Measurements from ENCODE around the gene RPL32. TPM values are rescaled to one million over a fixed set of nuclear protein-coding genes. Genes with fewer than 3 reads are reported as not detected.

Gene RPL32
- total RNA-seq, 1 experiment from 2014 or later: 2,021 TPM

GRCh38 chr3:12859840-12860239 is 18.5 kb upstream of the RPL32 start:
- no peak overlapping the region for H2BK5ac ChIP-seq (ENCODE audit: insufficient read length, low read length)
- H2AK5ac ChIP-seq (ENCODE audit: insufficient read length, low read length): no peak overlapping the region
- DNase-seq: no peak
- no peaks in the 10 kb centered on the region for H3K79me1 ChIP-seq (ENCODE audit: insufficient read depth, low read depth, low read length, poor library complexity, severe bottlenecking)
- no peaks in the 10 kb centered on the region for H4K20me1 ChIP-seq (ENCODE audit: control insufficient read depth, insufficient read depth, insufficient read length)
- peaks cover 0 to 2% (median 0%) of the 10 kb centered on the region in 3 experiments; a peak in 1 of 7 replicates for H3K36me3 Mint-ChIP-seq (ENCODE audit: insufficient read depth in 1 of 3, low read depth in 3 of 3)
- H3K4me2 ChIP-seq (ENCODE audit: insufficient read depth, insufficient read length, low read length): no peak overlapping the region
- H3K4me3 Mint-ChIP-seq: no peak overlapping the region
- H3K4ac ChIP-seq (ENCODE audit: low read depth, low read length): no peak overlapping the region
- H2AFZ ChIP-seq (ENCODE audit: low read length): no peak overlapping the region
- H4K8ac ChIP-seq (replicated peaks; ENCODE audit: insufficient read length, low read depth, low read length): no peak overlapping the region
- no peak overlapping the region for H3K14ac ChIP-seq (ENCODE audit: insufficient read depth, low read length)
- no peak overlapping the region for H2BK15ac ChIP-seq (ENCODE audit: low read depth, low read length)
- H3K9me3 ChIP-seq (ENCODE audit: control insufficient read depth, low read depth, low read length): no peaks in the 10 kb centered on the region
- TF ChIP-seq CTCF (conservative IDR thresholded peaks at IDR 0.05): no peak
- 0 out of 4 replicates have a peak, but pooled peaks cover 2 to 3% of the 10 kb centered on the region in 2 experiments for H3K4me1 Mint-ChIP-seq
- H2BK12ac ChIP-seq (ENCODE audit: insufficient read length, low read depth, low read length): no peak overlapping the region
- H3K27me3 ChIP-seq (ENCODE audit: insufficient read depth, low read length): no peaks in the 10 kb centered on the region
- no peaks in the 10 kb centered on the region for H3K4me1 ChIP-seq (ENCODE audit: insufficient read depth, low read length)
- H3K27ac ChIP-seq (ENCODE audit: insufficient read length, low read depth, low read length): no peak overlapping the region
- no peak overlapping the region for H4K91ac ChIP-seq (ENCODE audit: insufficient read length, low read depth, low read length)
- H3T11ph ChIP-seq (ENCODE audit: low read length): no peak overlapping the region
- H4K5ac ChIP-seq (ENCODE audit: insufficient read length, low read depth, low read length): no peak overlapping the region
- no peaks in the 10 kb centered on the region for H3K9me3 Mint-ChIP-seq
- no peak overlapping the region for H2BK20ac ChIP-seq (ENCODE audit: low read depth, low read length, poor library complexity, severe bottlenecking)
- H3K56ac ChIP-seq (ENCODE audit: insufficient read length, low read depth, low read length): no peak overlapping the region
- H3K23me2 ChIP-seq (ENCODE audit: insufficient read length, low read depth, low read length, poor library complexity, severe bottlenecking): no peaks in the 10 kb centered on the region
- WGBS (ENCODE audit: extremely low coverage, insufficient read length, low lambda C conversion rate): no CpG with 5 or more reads among the region's 7 CpGs
- no peaks in the 10 kb centered on the region for H3K79me2 ChIP-seq (ENCODE audit: insufficient read depth, low read length)
- H3K27me3 Mint-ChIP-seq (ENCODE audit: low read depth): peaks cover 37% of the 10 kb centered on the region
- H3K23ac ChIP-seq (ENCODE audit: insufficient read length, low read depth, low read length): no peak overlapping the region
- 0 out of 7 replicates have a peak overlapping the region, but pooled peaks of 1 of the 3 experiments have one; percentile 54 for H3K27ac Mint-ChIP-seq
- no peak overlapping the region for H3K18ac ChIP-seq (ENCODE audit: insufficient read length, low read depth, low read length)
- no peak overlapping the region for H3K9ac ChIP-seq (ENCODE audit: extremely low read depth, insufficient read length, low read length)
- no peak overlapping the region for H2BK120ac ChIP-seq (ENCODE audit: low read depth, low read length, poor library complexity, severe bottlenecking)
